HG03139 (cell line): Measurements from ENCODE around the gene CTRB2.
"Not testable (repeated sequence)": the region's sequence is repeated elsewhere in the genome, so short reads cannot be mapped to it uniquely, and the experiment has no call there.

Experiments used
- ATAC-seq: cut with Tn5 transposase; IDR thresholded peaks from one replicate; pipeline ENCODE4 v1.9.1; 2021; ENCODE audit not compliant: unreplicated experiment

Gene CTRB2

GRCh38 chr16:75207831-75208230 is 870 bp upstream of the CTRB2 start:
- ATAC-seq: no peak

GRCh38 chr16:75205961-75206748 is 806 bp downstream of the CTRB2 start:
- ATAC-seq: not testable (repeated sequence)

GRCh38 chr16:75205438-75205837 is 1.5 kb downstream of the CTRB2 start:
- not testable (repeated sequence) for ATAC-seq

- ATAC-seq: not testable (repeated sequence)
Observed at GRCh38 chr16:75204905-75205304, 2.1 kb downstream of the CTRB2 start.

GRCh38 chr16:75204410-75204758 is 2.6 kb downstream of the CTRB2 start:
- no peak for ATAC-seq

GRCh38 chr16:75203667-75204409 is 3.1 kb downstream of the CTRB2 start:
- no peak for ATAC-seq

GRCh38 chr16:75203096-75203495 is 3.9 kb downstream of the CTRB2 start:
- ATAC-seq: no peak

GRCh38 chr16:75202069-75202590 is 4.8 kb downstream of the CTRB2 start:
- ATAC-seq: no peak

- ATAC-seq: no peak
Observed at GRCh38 chr16:75198135-75198600, 8.8 kb downstream of the CTRB2 start.

- ATAC-seq: no peak
Observed at GRCh38 chr16:75197522-75198134, 9.3 kb downstream of the CTRB2 start.

- no peak for ATAC-seq
Observed at GRCh38 chr16:75196836-75197235, 10.1 kb downstream of the CTRB2 start.

GRCh38 chr16:75195811-75196790 is 10.9 kb downstream of the CTRB2 start:
- ATAC-seq: no peak

GRCh38 chr16:75193730-75194444 is 13.1 kb downstream of the CTRB2 start:
- no peak for ATAC-seq

- no peak for ATAC-seq
Observed at GRCh38 chr16:75193265-75193650, 13.7 kb downstream of the CTRB2 start.

GRCh38 chr16:75192606-75193264 is 14.2 kb downstream of the CTRB2 start:
- ATAC-seq: no peak

GRCh38 chr16:75189638-75190245 is 17.2 kb downstream of the CTRB2 start:
- no peak for ATAC-seq

GRCh38 chr16:75188832-75189477 is 18.0 kb downstream of the CTRB2 start:
- ATAC-seq: no peak

- no peak for ATAC-seq
Observed at GRCh38 chr16:75181630-75182029, 25.3 kb downstream of the CTRB2 start.
